SK-N-SH treated with all-trans-retinoic acid at 6 μM for 48 hours (cell line): Measurements from ENCODE around the gene TBL1X.

Source experiments
- ATAC-seq: fragments of 200-7000 bp; cut with Tn5 transposase; 3 replicates; pipeline ENCODE4 v1.9.1; 2020; ENCODE audit warnings: mild to moderate bottlenecking, moderate library complexity
- ARNTL ChIP-seq: fragments of 450-650 bp; formaldehyde crosslinking; IDR thresholded peaks from 2 replicates; pipeline ENCODE4 v1.5.0; 2020; ENCODE audit warnings: low read depth, mild to moderate bottlenecking, moderate library complexity, borderline replicate concordance
- BACH2 ChIP-seq: fragments of 250-450 bp; sonication (Bioruptor Pico); IDR thresholded peaks from 2 replicates; pipeline ENCODE4 v1.9.0; 2021; ENCODE audit warnings: mild to moderate bottlenecking, borderline replicate concordance
- CSDC2 ChIP-seq: fragments of 250-450 bp; sonication (Bioruptor Pico); IDR thresholded peaks from 2 replicates; pipeline ENCODE4 v1.5.0; 2020; ENCODE audit warnings: mild to moderate bottlenecking, moderate library complexity
- ESRRG ChIP-seq: fragments of 250-450 bp; sonication (Bioruptor Pico); IDR thresholded peaks from 2 replicates; pipeline ENCODE4 v1.6.1; 2021; ENCODE audit warnings: mild to moderate bottlenecking
- GLIS3 ChIP-seq: fragments of 250-450 bp; sonication (Bioruptor Pico); IDR thresholded peaks from 2 replicates; pipeline ENCODE4 v1.5.0; 2020; ENCODE audit warnings: mild to moderate bottlenecking, moderate library complexity
- ISL1 ChIP-seq: fragments of 250-450 bp; sonication (Bioruptor Pico); IDR thresholded peaks from 2 replicates; pipeline ENCODE4 v2.1.2; 2022; ENCODE audit warnings: mild to moderate bottlenecking, moderate library complexity
- SNAI2 ChIP-seq: fragments of 250-450 bp; sonication (Bioruptor Pico); IDR thresholded peaks from 2 replicates; pipeline ENCODE4 v1.5.0; 2020; ENCODE audit warnings: mild to moderate bottlenecking, moderate library complexity
- TCF4 ChIP-seq: fragments of 250-450 bp; sonication (Bioruptor Pico); IDR thresholded peaks from 2 replicates; pipeline ENCODE4 v1.8.0; 2021; ENCODE audit warnings: mild to moderate bottlenecking, moderate library complexity, borderline replicate concordance
- ZC3H10 ChIP-seq: fragments of 250-450 bp; sonication (Bioruptor Pico); IDR thresholded peaks from 2 replicates; pipeline ENCODE4 v1.5.1; 2021; ENCODE audit warnings: mild to moderate bottlenecking, moderate library complexity
- ZFP3 ChIP-seq: fragments of 250-450 bp; sonication (Bioruptor Pico); IDR thresholded peaks from 2 replicates; pipeline ENCODE4 v1.5.0; 2020; ENCODE audit warnings: mild to moderate bottlenecking, moderate library complexity
- ZNF565 ChIP-seq: fragments of 450-650 bp; formaldehyde crosslinking; conservative IDR thresholded peaks from 2 replicates; pipeline ENCODE4 v1.5.0; 2020; ENCODE audit warnings: low read depth, mild to moderate bottlenecking, moderate library complexity
- ZNF8 ChIP-seq: fragments of 450-650 bp; formaldehyde crosslinking; IDR thresholded peaks from 2 replicates; pipeline ENCODE4 v1.5.0; 2020; ENCODE audit warnings: mild to moderate bottlenecking, moderate library complexity
- TF ChIP-seq, protein P1 (sequence below): fragments of 250-450 bp; sonication (Bioruptor Pico); IDR thresholded peaks from 2 replicates; pipeline ENCODE4 v1.5.1; 2020; ENCODE audit warnings: low read depth, mild to moderate bottlenecking, moderate library complexity
- TF ChIP-seq, protein P2 (sequence below): fragments of 250-450 bp; sonication (Bioruptor Pico); IDR thresholded peaks from 2 replicates; pipeline ENCODE4 v1.5.0; 2020; ENCODE audit warnings: mild to moderate bottlenecking, moderate library complexity
- TF ChIP-seq, protein P3 (sequence below): fragments of 250-450 bp; sonication (Bioruptor Pico); IDR thresholded peaks from 2 replicates; pipeline ENCODE4 v1.8.0; 2021; ENCODE audit warnings: low read depth, mild to moderate bottlenecking, moderate library complexity, borderline replicate concordance
- TF ChIP-seq, protein P4 (sequence below): fragments of 250-450 bp; sonication (Bioruptor Pico); IDR thresholded peaks from 2 replicates; pipeline ENCODE4 v1.8.0; 2020; ENCODE audit warnings: mild to moderate bottlenecking, moderate library complexity, borderline replicate concordance

Gene TBL1X

DNA sequence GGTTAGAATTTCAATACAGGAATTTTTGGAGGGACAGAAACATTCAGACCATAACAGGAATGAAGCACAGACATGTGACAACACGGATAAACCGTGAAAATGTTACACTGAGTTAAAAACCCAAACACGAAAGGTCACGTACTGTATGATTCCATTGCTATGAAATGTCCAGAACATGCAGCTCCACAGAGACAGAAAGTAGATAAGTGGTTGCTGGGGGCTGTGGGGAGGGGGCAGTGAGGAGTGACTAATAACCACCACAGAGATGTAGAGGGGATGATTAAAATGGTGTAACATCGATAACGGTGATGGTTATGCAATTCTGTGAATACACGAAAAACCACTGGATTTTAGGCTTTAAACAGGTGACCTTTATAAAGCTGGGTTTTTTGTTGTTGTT, 292.5 kb downstream of the TBL1X start:
- no peak for TF ChIP-seq GLIS3 (CRISPR knock-in tag)
- no peak for TF ChIP-seq TCF4 (CRISPR knock-in tag)
- no peak for TF ChIP-seq BACH2 (CRISPR knock-in tag)
- TF ChIP-seq SNAI2 (CRISPR knock-in tag): no peak
- TF ChIP-seq, protein P1, sequence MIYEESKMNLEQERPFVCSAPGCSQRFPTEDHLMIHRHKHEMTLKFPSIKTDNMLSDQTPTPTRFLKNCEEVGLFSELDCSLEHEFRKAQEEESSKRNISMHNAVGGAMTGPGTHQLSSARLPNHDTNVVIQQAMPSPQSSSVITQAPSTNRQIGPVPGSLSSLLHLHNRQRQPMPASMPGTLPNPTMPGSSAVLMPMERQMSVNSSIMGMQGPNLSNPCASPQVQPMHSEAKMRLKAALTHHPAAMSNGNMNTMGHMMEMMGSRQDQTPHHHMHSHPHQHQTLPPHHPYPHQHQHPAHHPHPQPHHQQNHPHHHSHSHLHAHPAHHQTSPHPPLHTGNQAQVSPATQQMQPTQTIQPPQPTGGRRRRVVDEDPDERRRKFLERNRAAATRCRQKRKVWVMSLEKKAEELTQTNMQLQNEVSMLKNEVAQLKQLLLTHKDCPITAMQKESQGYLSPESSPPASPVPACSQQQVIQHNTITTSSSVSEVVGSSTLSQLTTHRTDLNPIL (CRISPR knock-in tag): no peak
- TF ChIP-seq ZNF565 (CRISPR knock-in tag): no peak
- ATAC-seq: no peak

DNA sequence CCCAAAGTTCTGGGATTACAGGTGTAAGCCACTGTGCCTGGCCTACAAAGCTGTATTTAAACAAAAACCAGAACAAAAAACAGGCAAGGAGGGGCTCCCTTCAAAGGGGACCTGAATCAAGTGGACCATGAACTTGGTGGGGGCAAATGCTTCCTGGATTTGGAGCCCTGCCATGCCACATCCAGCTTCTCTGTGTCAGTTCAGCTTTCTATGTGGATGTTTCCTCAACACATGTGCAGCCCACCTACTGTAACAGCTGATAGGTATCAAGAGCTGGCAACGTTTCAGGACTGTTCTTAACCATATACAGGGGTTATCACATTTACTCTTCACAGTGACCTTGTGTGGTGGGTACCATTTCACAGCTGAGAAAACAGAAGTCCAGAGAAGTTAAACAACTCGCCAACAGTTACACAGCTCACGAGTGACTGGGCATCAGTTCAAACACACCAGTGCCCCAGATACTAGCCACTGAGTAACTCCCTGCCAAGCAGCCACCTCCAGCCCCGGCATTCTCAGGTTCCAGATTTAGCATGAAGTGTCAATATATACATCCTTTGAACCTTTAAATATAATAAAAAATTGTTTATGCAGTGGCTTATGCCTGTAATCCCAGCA, 293.3 kb downstream of the TBL1X start:
- ATAC-seq: no peak
- TF ChIP-seq TCF4 (CRISPR knock-in tag) (no peak), ESRRG (no peak), ZNF565 (CRISPR knock-in tag) (no peak), CSDC2 (CRISPR knock-in tag) (no peak), GLIS3 (CRISPR knock-in tag) (no peak), ZC3H10 (CRISPR knock-in tag) (no peak), ISL1 (CRISPR knock-in tag) (no peak), ARNTL (CRISPR knock-in tag) (no peak), ZNF8 (CRISPR knock-in tag) (no peak)
- TF ChIP-seq, protein P2, sequence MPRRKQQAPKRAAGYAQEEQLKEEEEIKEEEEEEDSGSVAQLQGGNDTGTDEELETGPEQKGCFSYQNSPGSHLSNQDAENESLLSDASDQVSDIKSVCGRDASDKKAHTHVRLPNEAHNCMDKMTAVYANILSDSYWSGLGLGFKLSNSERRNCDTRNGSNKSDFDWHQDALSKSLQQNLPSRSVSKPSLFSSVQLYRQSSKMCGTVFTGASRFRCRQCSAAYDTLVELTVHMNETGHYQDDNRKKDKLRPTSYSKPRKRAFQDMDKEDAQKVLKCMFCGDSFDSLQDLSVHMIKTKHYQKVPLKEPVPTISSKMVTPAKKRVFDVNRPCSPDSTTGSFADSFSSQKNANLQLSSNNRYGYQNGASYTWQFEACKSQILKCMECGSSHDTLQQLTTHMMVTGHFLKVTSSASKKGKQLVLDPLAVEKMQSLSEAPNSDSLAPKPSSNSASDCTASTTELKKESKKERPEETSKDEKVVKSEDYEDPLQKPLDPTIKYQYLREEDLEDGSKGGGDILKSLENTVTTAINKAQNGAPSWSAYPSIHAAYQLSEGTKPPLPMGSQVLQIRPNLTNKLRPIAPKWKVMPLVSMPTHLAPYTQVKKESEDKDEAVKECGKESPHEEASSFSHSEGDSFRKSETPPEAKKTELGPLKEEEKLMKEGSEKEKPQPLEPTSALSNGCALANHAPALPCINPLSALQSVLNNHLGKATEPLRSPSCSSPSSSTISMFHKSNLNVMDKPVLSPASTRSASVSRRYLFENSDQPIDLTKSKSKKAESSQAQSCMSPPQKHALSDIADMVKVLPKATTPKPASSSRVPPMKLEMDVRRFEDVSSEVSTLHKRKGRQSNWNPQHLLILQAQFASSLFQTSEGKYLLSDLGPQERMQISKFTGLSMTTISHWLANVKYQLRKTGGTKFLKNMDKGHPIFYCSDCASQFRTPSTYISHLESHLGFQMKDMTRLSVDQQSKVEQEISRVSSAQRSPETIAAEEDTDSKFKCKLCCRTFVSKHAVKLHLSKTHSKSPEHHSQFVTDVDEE (CRISPR knock-in tag): no peak
- TF ChIP-seq, protein P1 (CRISPR knock-in tag): no peak
- TF ChIP-seq, protein P3, sequence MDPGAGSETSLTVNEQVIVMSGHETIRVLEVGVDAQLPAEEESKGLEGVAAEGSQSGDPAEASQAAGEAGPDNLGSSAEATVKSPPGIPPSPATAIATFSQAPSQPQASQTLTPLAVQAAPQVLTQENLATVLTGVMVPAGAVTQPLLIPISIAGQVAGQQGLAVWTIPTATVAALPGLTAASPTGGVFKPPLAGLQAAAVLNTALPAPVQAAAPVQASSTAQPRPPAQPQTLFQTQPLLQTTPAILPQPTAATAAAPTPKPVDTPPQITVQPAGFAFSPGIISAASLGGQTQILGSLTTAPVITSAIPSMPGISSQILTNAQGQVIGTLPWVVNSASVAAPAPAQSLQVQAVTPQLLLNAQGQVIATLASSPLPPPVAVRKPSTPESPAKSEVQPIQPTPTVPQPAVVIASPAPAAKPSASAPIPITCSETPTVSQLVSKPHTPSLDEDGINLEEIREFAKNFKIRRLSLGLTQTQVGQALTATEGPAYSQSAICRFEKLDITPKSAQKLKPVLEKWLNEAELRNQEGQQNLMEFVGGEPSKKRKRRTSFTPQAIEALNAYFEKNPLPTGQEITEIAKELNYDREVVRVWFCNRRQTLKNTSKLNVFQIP: no peak

DNA sequence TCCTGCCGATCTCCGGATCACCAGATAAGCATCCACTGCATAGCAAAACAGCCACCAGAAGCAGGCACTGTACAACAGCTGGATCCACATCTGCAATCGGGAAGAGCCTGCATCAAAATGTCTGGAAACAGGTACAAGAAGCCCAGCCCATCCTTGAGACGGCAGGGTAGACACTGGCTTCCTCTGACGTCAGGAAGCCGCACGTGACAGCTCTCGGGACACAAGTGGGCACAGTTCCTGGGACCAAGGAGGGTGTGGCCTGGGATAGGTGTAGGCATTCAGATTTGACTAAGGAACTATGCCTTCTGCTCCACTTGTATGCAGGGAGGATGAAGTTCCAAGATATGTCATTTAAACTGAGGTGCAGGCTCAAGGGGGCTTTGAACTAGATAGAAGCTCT, 294.5 kb downstream of the TBL1X start:
- no peak for ATAC-seq
- TF ChIP-seq, protein P4, sequence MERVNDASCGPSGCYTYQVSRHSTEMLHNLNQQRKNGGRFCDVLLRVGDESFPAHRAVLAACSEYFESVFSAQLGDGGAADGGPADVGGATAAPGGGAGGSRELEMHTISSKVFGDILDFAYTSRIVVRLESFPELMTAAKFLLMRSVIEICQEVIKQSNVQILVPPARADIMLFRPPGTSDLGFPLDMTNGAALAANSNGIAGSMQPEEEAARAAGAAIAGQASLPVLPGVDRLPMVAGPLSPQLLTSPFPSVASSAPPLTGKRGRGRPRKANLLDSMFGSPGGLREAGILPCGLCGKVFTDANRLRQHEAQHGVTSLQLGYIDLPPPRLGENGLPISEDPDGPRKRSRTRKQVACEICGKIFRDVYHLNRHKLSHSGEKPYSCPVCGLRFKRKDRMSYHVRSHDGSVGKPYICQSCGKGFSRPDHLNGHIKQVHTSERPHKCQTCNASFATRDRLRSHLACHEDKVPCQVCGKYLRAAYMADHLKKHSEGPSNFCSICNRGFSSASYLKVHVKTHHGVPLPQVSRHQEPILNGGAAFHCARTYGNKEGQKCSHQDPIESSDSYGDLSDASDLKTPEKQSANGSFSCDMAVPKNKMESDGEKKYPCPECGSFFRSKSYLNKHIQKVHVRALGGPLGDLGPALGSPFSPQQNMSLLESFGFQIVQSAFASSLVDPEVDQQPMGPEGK (CRISPR knock-in tag): no peak
- TF ChIP-seq, protein P2 (CRISPR knock-in tag): no peak
- TF ChIP-seq CSDC2 (CRISPR knock-in tag) (no peak), ZNF8 (CRISPR knock-in tag) (no peak), BACH2 (CRISPR knock-in tag) (no peak), ZC3H10 (CRISPR knock-in tag) (no peak), ESRRG (no peak), ZFP3 (no peak), SNAI2 (CRISPR knock-in tag) (no peak)
